ENCODE measurements around the gene UNK. TPM values are rescaled to one million over a fixed set of nuclear protein-coding genes. Genes with fewer than 3 reads are reported as not detected.
"Not testable (repeated sequence)": the region's sequence is repeated elsewhere in the genome, so short reads cannot be mapped to it uniquely, and the experiment has no call there.

The UNK gene
- total RNA-seq, 4 donors from 2014 or later = 6.9 to 69.7 (median 45.5) TPM

- H3K36me3 ChIP-seq = no peaks in the 10 kb centered on the region
- intact Hi-C loops (cut with DNase I; ENCODE audit: low total_unique reads) = no loop called here
- H3K27ac ChIP-seq = peak overlapping the region; percentile 76 to 81
- no peak overlapping the region for H3K4me3 ChIP-seq
- no peaks in the 10 kb centered on the region for H3K4me1 ChIP-seq
- DNase-seq = peak; percentile 79 to 84
- no peaks in the 10 kb centered on the region for H3K9me3 ChIP-seq
- H3K27me3 ChIP-seq = no peaks in the 10 kb centered on the region
- TF ChIP-seq CTCF (IDR thresholded peaks at IDR 0.05) (no peak), POLR2A (IDR thresholded peaks at IDR 0.05) (no peak)
These were observed 79.9 kb downstream of the UNK start for GRCh38 chr17:75864448-75864871.

- H3K9me3 ChIP-seq; DNase-seq; H3K36me3 ChIP-seq; intact Hi-C loops (cut with DNase I; ENCODE audit: low total_unique reads); H3K4me3 ChIP-seq; H3K4me1 ChIP-seq; H3K27me3 ChIP-seq: not testable (repeated sequence)
- H3K27ac ChIP-seq = peak overlapping the region; percentile 76 to 81
These were observed 80.3 kb downstream of the UNK start for GRCh38 chr17:75864887-75865286.

- H3K4me3 ChIP-seq; H3K36me3 ChIP-seq; H3K9me3 ChIP-seq; H3K4me1 ChIP-seq; DNase-seq; intact Hi-C loops (cut with DNase I; ENCODE audit: low total_unique reads); H3K27me3 ChIP-seq: not testable (repeated sequence)
- H3K27ac ChIP-seq = peak overlapping the region; percentile 76 to 81
These were observed 81.0 kb downstream of the UNK start for GRCh38 chr17:75865404-75866188.

GRCh38 chr17:75868730-75869281, 84.2 kb downstream of the UNK start:
- not testable (repeated sequence) for H3K4me3 ChIP-seq

GRCh38 chr17:75869282-75870141, 84.9 kb downstream of the UNK start:
- no peaks in the 10 kb centered on the region for H3K9me3 ChIP-seq
- H3K27me3 ChIP-seq = no peaks in the 10 kb centered on the region
- H3K36me3 ChIP-seq = no peaks in the 10 kb centered on the region
- peak overlapping the region; percentile 87 to 99 for H3K27ac ChIP-seq
- DNase-seq = peak in 1 of 2 donors; percentile 75
- no peak for TF ChIP-seq CTCF (IDR thresholded peaks at IDR 0.05)
- no peak for TF ChIP-seq POLR2A (IDR thresholded peaks at IDR 0.05)
- H3K4me3 ChIP-seq = peak overlapping the region; percentile 8 to 25
- intact Hi-C loops (cut with DNase I; ENCODE audit: low total_unique reads) = no loop called here
- peaks cover 7 to 20% of the 10 kb centered on the region in 2 donors for H3K4me1 ChIP-seq

More at GRCh38 chr17:75868730-75869281, 84.2 kb downstream of the UNK start:
- H3K36me3 ChIP-seq; intact Hi-C loops (cut with DNase I; ENCODE audit: low total_unique reads); DNase-seq; H3K9me3 ChIP-seq; H3K27me3 ChIP-seq: not testable (repeated sequence)
- Histone ChIP-seq H3K27ac (peak overlapping the region; percentile 87 to 99), H3K4me1 (peaks cover 7 to 14% of the 10 kb centered on the region in 2 donors)

- DNase-seq; H3K36me3 ChIP-seq; intact Hi-C loops (cut with DNase I; ENCODE audit: low total_unique reads); H3K27me3 ChIP-seq; H3K9me3 ChIP-seq: not testable (repeated sequence)
- H3K4me3 ChIP-seq = peak overlapping the region in 1 of 2 donors; percentile 25
- H3K4me1 ChIP-seq = peaks cover 7 to 26% of the 10 kb centered on the region in 2 donors
- H3K27ac ChIP-seq = peak overlapping the region; percentile 87 to 99
These were observed 85.6 kb downstream of the UNK start for GRCh38 chr17:75870228-75870627.
